HCT116 (cell line): Measurements from ENCODE around the gene ADPRHL1. TPM values are rescaled to one million over a fixed set of nuclear protein-coding genes. Genes with fewer than 3 reads are reported as not detected.

Source experiments
- ATAC-seq: fragments of 200-7000 bp; cut with Tn5 transposase; 2 replicates; pipeline ENCODE4 v1.9.1; 2020; ENCODE audit warnings: mild to moderate bottlenecking, moderate library complexity
- BruUV-seq: library from RNA; stranded (reverse); fragments of 400-500 nt; replicated peaks from 2 replicates; lab custom pipeline; 2021; lab: Mats Ljungman, UMichigan
- CTCF ChIA-PET: fragments of 300-600 bp; sonication (Branson Sonifier 250); formaldehyde crosslinking; loops from one replicate; lab custom pipeline; 2021; ENCODE audit warnings: antibody characterized with exemption; lab: Charles Lee
- POLR2A ChIA-PET: fragments of 300-600, 350-600 bp; sonication (Branson Sonifier 250); formaldehyde crosslinking; loops from one replicate; lab custom pipeline; 2021; ENCODE audit warnings: antibody characterized with exemption; lab: Charles Lee
- RAD21 ChIA-PET, 2 experiments: fragments of 300-600 bp; sonication (Branson Sonifier 250); formaldehyde crosslinking; loops; one replicate each; lab custom pipeline; 2023; ENCODE audit warnings: low total read pairs in 2 of 2; ENCODE audit not compliant: uncharacterized antibody in 2 of 2, unreplicated experiment in 2 of 2, low non-redundant PET in 1 of 2; lab: Charles Lee
- DNase-seq: peaks from one replicate; pipeline ENCODE4 v3.0.0-alpha.2; 2010; ENCODE audit warnings: low read depth, low spot score
- H2AFZ ChIP-seq: fragments of 200-600 bp; shearing (Covaris generic), sonication (generic); 2 replicates; pipeline ENCODE4 v1.6.1; 2017; ENCODE audit warnings: low read depth, mixed run types, mixed read lengths, antibody characterized with exemption, low read length; ENCODE audit not compliant: poor library complexity, severe bottlenecking
- H3K27ac ChIP-seq: 2 replicates; pipeline ENCODE4 v1.5.1; 2012; ENCODE audit warnings: low read depth, low read length
- H3K27me3 ChIP-seq: fragments of 200-600 bp; sonication (generic); 2 replicates; pipeline ENCODE4 v1.6.1; 2016; ENCODE audit warnings: mixed run types, low read length, mixed read lengths; ENCODE audit not compliant: insufficient read depth
- H3K36me3 ChIP-seq, 2 experiments: fragments of 200-500 bp in 1 of 2; fragments of 200-600 bp in 1 of 2; sonication (Bioruptor generic) in 1 of 2; sonication (generic) in 1 of 2; 2 replicates each; pipeline versions ENCODE4 v1.5.1 to v1.6.1; 2014 to 2016; ENCODE audit warnings: low read length in 2 of 2, inconsistent platforms in 1 of 2, mixed read lengths in 1 of 2, mixed run types in 1 of 2; ENCODE audit not compliant: insufficient read depth in 2 of 2, control insufficient read depth in 1 of 2
- H3K4me1 ChIP-seq, 2 experiments: fragments of 200-600 bp in 1 of 2; sonication (generic) in 1 of 2; 2 replicates each; pipeline versions ENCODE4 v1.5.1 to v1.6.1; 2012 to 2017; ENCODE audit warnings: low read length in 2 of 2, inconsistent platforms in 1 of 2, mild to moderate bottlenecking in 1 of 2, mixed read lengths in 1 of 2, mixed run types in 1 of 2, moderate library complexity in 1 of 2; ENCODE audit not compliant: insufficient read depth in 2 of 2, control insufficient read depth in 1 of 2
- H3K4me2 ChIP-seq: fragments of 200-600 bp; sonication (generic); 2 replicates; pipeline ENCODE4 v1.6.1; 2017; ENCODE audit warnings: mixed run types, low read length, mixed read lengths
- H3K4me3 ChIP-seq, 2 experiments: fragments of 200-600 bp in 1 of 2; sonication (generic) in 1 of 2; replicated peaks in 1 of 2; 2 replicates each; pipeline ENCODE4 v1.5.1; 2011 to 2016; ENCODE audit warnings: low read length in 2 of 2, control low read depth in 1 of 2, low read depth in 1 of 2, mild to moderate bottlenecking in 1 of 2, mixed read lengths in 1 of 2, mixed run types in 1 of 2
- H3K79me2 ChIP-seq: fragments of 200-600 bp; sonication (generic); 2 replicates; pipeline ENCODE4 v1.6.1; 2017; ENCODE audit warnings: mild to moderate bottlenecking, mixed run types, low read length, moderate library complexity, mixed read lengths; ENCODE audit not compliant: insufficient read depth
- H3K9ac ChIP-seq: fragments of 200-600 bp; sonication (generic); 2 replicates; pipeline ENCODE4 v1.6.1; 2016; ENCODE audit warnings: low read length, mixed read lengths
- H3K9me2 ChIP-seq: fragments of 200-600 bp; sonication (generic), shearing (Covaris generic); 2 replicates; pipeline ENCODE4 v1.6.1; 2017; ENCODE audit warnings: mixed run types, mild to moderate bottlenecking, moderate library complexity; ENCODE audit not compliant: insufficient read depth
- H3K9me3 ChIP-seq, 2 experiments: fragments of 200-500 bp in 1 of 2; fragments of 200-600 bp in 1 of 2; sonication (Bioruptor generic) in 1 of 2; sonication (generic) in 1 of 2; 2 replicates each; pipeline ENCODE4 v1.6.1; 2014 to 2017; ENCODE audit warnings: low read length in 2 of 2, mixed read lengths in 2 of 2, inconsistent platforms in 1 of 2, low read depth in 1 of 2, mild to moderate bottlenecking in 1 of 2, mixed run types in 1 of 2, moderate library complexity in 1 of 2; ENCODE audit not compliant: control insufficient read depth in 1 of 2, insufficient read depth in 1 of 2
- H4K20me1 ChIP-seq: fragments of 200-600 bp; sonication (generic), shearing (Covaris generic); 2 replicates; pipeline ENCODE4 v1.6.1; 2017; ENCODE audit warnings: mixed run types, mild to moderate bottlenecking, moderate library complexity; ENCODE audit not compliant: insufficient read depth
- CBX3 ChIP-seq: IDR thresholded peaks from 2 replicates; pipeline ENCODE4 v1.6.1; 2012; ENCODE audit warnings: low read depth
- CEBPB ChIP-seq: IDR thresholded peaks from 2 replicates; pipeline ENCODE4 v1.6.1; 2012; ENCODE audit warnings: low read depth
- ELF1 ChIP-seq: IDR thresholded peaks from 2 replicates; pipeline ENCODE4 v1.6.1; 2012; ENCODE audit warnings: low read depth, borderline replicate concordance
- EZH2 ChIP-seq: fragments of 200-600 bp; sonication (generic); IDR thresholded peaks from 2 replicates; pipeline ENCODE4 v1.6.1; 2017; ENCODE audit warnings: antibody characterized with exemption, mixed run types
- EZH2phosphoT487 ChIP-seq: fragments of 200-600 bp; IDR thresholded peaks from 2 replicates; pipeline ENCODE4 v1.6.1; 2018; ENCODE audit warnings: antibody characterized with exemption, borderline replicate concordance
- FOSL1 ChIP-seq: IDR thresholded peaks from 2 replicates; pipeline ENCODE4 v1.6.1; 2012; ENCODE audit warnings: low read depth
- POLR2A ChIP-seq: IDR thresholded peaks from 2 replicates; pipeline ENCODE4 v1.7.0; 2011; ENCODE audit warnings: borderline replicate concordance; ENCODE audit not compliant: insufficient read depth, insufficient read length; ENCODE audit errors: extremely low read depth
- POLR2AphosphoS5 ChIP-seq: IDR thresholded peaks from 2 replicates; pipeline ENCODE4 v1.6.1; 2011; ENCODE audit warnings: mild to moderate bottlenecking, low read depth, low read length, moderate library complexity
- RAD21 ChIP-seq: IDR thresholded peaks from 2 replicates; pipeline ENCODE4 v1.6.1; 2012; ENCODE audit warnings: low read depth, mild to moderate bottlenecking
- SIN3A ChIP-seq: IDR thresholded peaks from 2 replicates; pipeline ENCODE4 v1.6.1; 2012; ENCODE audit warnings: low read depth
- YY1 ChIP-seq: IDR thresholded peaks from 2 replicates; pipeline ENCODE4 v1.6.1; 2011; ENCODE audit warnings: low read length, low read depth, moderate library complexity, mild to moderate bottlenecking; ENCODE audit not compliant: insufficient replicate concordance; ENCODE audit errors: extremely low read depth
- ZBTB33 ChIP-seq: IDR thresholded peaks from 2 replicates; pipeline ENCODE4 v1.6.1; 2011; ENCODE audit warnings: mild to moderate bottlenecking, low read length, moderate library complexity; ENCODE audit not compliant: insufficient replicate concordance; ENCODE audit errors: extremely low read depth
- ZFX ChIP-seq: fragments of 450-650 bp; IDR thresholded peaks from 2 replicates; pipeline ENCODE4 v1.6.1; 2017
- ZNF274 ChIP-seq: fragments of 200-500 bp; sonication (Bioruptor generic); IDR thresholded peaks from 2 replicates; pipeline ENCODE4 v1.6.1; 2014; ENCODE audit warnings: mild to moderate bottlenecking, low read depth, low read length, inconsistent platforms
- intact Hi-C: fragments of 100-400 bp; cut with micrococcal nuclease; formaldehyde crosslinking; loops from 2 replicates; pipeline ENCODE4 v1.10.0; 2022
- total RNA-seq: library from RNA; stranded (reverse); gene quantifications from one replicate; pipeline ENCODE4 v1.2.1, GENCODE V29; 2021; ENCODE audit not compliant: unreplicated experiment
- TF ChIP-seq, protein P1 (sequence below): IDR thresholded peaks from 2 replicates; pipeline ENCODE4 v1.6.1; 2012
- TF ChIP-seq, protein P2 (sequence below): IDR thresholded peaks from 2 replicates; pipeline ENCODE4 v1.6.1; 2012
- TF ChIP-seq, protein P3 (sequence below): IDR thresholded peaks from 2 replicates; pipeline ENCODE4 v1.6.1; 2012; ENCODE audit warnings: low read depth

ADPRHL1 gene
- total RNA-seq, 1 experiment from 2014 or later, result 12.6 TPM

DNA sequence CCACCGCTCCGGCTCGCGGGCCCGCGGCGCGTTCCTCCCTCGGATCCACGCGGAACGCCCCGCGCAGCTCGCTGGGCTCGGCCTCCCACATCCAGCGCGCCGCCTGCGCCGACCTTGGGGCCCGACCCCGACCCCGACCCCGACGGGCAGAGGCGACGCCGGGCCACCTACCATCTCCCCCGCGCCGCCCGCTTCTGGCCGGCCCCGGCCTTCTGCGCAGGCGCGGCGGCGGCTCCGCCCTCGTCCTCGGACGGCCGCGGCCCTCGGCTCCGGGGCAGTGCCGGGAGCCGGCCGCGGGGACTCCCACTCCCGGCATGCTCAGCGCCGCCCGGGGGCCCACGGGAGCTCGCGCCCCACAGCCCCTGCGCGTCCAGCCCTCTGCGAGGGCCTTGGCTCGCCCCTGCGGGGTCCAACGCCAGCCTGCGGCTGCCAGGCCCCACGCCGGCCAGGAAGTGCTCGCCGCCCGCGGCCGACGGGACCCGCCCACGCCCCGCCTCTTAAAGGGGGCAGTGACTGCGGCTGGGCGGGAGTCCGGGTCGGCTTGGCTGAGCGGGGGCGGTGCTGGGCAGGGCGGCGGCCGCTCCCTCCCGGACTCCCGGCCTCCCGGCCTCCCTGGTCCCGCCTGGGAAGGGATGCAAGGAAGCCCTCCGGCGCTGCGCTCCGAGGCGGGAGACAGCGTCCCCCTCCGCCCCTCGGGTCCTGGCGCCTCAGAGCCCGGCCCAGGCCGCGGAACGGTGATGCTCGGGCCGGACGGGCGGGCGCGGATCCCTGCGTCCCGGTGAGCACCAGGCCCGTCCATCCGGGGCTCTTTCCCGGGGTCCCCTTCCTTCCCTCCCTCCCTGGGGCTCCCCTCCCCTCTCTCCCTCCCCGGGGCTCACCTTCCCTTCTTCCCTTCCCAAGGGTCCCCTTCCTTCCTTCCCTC, 37.5 kb upstream of the ADPRHL1 start, which contains the start of gene DCUN1D2:
Gene DCUN1D2, minus strand, starts transcription at position 216 of the 922 bp plus-strand sequence. Its CDS starts 42 bp downstream, at position 174.
- Histone ChIP-seq H3K27ac (peak within 1 kb of the TSS; percentile 84), H4K20me1 (peaks cover 13% of the 10 kb centered on the region; the same call in 1 of the 2 replicates), H3K27me3 (no peaks in the 10 kb centered on the region), H2AFZ (no peak within 1 kb of the TSS), H3K4me2 (peak within 1 kb of the TSS; percentile 97), H3K4me3 (peak within 1 kb of the TSS; percentile 74 to 87), H3K4me1 (peaks cover 25 to 38% of the 10 kb centered on the region in 2 experiments), H3K9me3 (no peaks in the 10 kb centered on the region), H3K9ac (peak within 1 kb of the TSS; percentile 84), H3K79me2 (peaks cover 87% of the 10 kb centered on the region), H3K36me3 (peaks cover 5 to 9% of the 10 kb centered on the region in 2 experiments; a peak in 3 of 4 replicates), H3K9me2 (no peaks in the 10 kb centered on the region)
- CTCF ChIA-PET, result interaction anchor here (1.0 kb wide), 1 partner anchor 10 kb away, joined by 3 read pairs; no protein-coding TSS in a partner anchor
- POLR2A ChIA-PET, result interaction anchor here (1.1 kb wide), 1 partner anchor 282 kb away, joined by 3 read pairs; the partner anchor contains the start of gene CUL4A
- RAD21 ChIA-PET, result no interaction called here
- ATAC-seq (peak; percentile 85), DNase-seq (peak; percentile 85)
- intact Hi-C loops, result no loop called here
- TF ChIP-seq POLR2A (peak; percentile 71), RAD21 (no peak), CEBPB (no peak), ZBTB33 (no peak), EZH2phosphoT487 (no peak), POLR2AphosphoS5 (peak; percentile 69), SIN3A (no peak), ELF1 (no peak), EZH2 (no peak), YY1 (peak; percentile 47), FOSL1 (no peak), ZNF274 (no peak), CBX3 (no peak), ZFX (peak; percentile 82)
- TF ChIP-seq, protein P1, sequence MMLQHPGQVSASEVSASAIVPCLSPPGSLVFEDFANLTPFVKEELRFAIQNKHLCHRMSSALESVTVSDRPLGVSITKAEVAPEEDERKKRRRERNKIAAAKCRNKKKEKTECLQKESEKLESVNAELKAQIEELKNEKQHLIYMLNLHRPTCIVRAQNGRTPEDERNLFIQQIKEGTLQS, result no peak
- TF ChIP-seq, protein P2, sequence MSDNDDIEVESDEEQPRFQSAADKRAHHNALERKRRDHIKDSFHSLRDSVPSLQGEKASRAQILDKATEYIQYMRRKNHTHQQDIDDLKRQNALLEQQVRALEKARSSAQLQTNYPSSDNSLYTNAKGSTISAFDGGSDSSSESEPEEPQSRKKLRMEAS, result no peak
- TF ChIP-seq, protein P3, sequence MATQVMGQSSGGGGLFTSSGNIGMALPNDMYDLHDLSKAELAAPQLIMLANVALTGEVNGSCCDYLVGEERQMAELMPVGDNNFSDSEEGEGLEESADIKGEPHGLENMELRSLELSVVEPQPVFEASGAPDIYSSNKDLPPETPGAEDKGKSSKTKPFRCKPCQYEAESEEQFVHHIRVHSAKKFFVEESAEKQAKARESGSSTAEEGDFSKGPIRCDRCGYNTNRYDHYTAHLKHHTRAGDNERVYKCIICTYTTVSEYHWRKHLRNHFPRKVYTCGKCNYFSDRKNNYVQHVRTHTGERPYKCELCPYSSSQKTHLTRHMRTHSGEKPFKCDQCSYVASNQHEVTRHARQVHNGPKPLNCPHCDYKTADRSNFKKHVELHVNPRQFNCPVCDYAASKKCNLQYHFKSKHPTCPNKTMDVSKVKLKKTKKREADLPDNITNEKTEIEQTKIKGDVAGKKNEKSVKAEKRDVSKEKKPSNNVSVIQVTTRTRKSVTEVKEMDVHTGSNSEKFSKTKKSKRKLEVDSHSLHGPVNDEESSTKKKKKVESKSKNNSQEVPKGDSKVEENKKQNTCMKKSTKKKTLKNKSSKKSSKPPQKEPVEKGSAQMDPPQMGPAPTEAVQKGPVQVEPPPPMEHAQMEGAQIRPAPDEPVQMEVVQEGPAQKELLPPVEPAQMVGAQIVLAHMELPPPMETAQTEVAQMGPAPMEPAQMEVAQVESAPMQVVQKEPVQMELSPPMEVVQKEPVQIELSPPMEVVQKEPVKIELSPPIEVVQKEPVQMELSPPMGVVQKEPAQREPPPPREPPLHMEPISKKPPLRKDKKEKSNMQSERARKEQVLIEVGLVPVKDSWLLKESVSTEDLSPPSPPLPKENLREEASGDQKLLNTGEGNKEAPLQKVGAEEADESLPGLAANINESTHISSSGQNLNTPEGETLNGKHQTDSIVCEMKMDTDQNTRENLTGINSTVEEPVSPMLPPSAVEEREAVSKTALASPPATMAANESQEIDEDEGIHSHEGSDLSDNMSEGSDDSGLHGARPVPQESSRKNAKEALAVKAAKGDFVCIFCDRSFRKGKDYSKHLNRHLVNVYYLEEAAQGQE, result no peak
- BruUV-seq, result no TSS peak
